Measurements from ENCODE around the gene FBF1. TPM values are rescaled to one million over a fixed set of nuclear protein-coding genes. Genes with fewer than 3 reads are reported as not detected.
"Not testable (repeated sequence)": the region's sequence is repeated elsewhere in the genome, so short reads cannot be mapped to it uniquely, and the experiment has no call there.

Gene FBF1
- total RNA-seq, 3 donors from 2014 or later: 7.7 to 18.7 (median 17.7) TPM

GRCh38 chr17:75874323-75875181, 66.3 kb downstream of the FBF1 start:
- Histone ChIP-seq H3K27ac (peak overlapping the region; percentile 95 to 97), H3K36me3 (no peaks in the 10 kb centered on the region), H3K9me3 (no peaks in the 10 kb centered on the region), H3K4me1 (peaks cover 15 to 43% of the 10 kb centered on the region in 2 donors), H3K27me3 (no peaks in the 10 kb centered on the region), H3K4me3 (no peak overlapping the region)
- no peak for DNase-seq (ENCODE audit: low spot score in 2 of 2)
- intact Hi-C loops (cut with DNase I; ENCODE audit: low total_unique reads): no loop called here
- TF ChIP-seq POLR2A (IDR thresholded peaks at IDR 0.05) (no peak), POLR2AphosphoS5 (IDR thresholded peaks at IDR 0.05) (no peak), CTCF (IDR thresholded peaks at IDR 0.05) (no peak)

GRCh38 chr17:75873587-75874322, 67.1 kb downstream of the FBF1 start:
- intact Hi-C loops (cut with DNase I; ENCODE audit: low total_unique reads): no loop called here
- Histone ChIP-seq H3K27me3 (no peaks in the 10 kb centered on the region), H3K36me3 (no peaks in the 10 kb centered on the region), H3K4me1 (peaks cover 18 to 43% of the 10 kb centered on the region in 2 donors), H3K9me3 (no peaks in the 10 kb centered on the region), H3K27ac (peak overlapping the region; percentile 95 to 97), H3K4me3 (no peak overlapping the region)
- DNase-seq (ENCODE audit: low spot score in 2 of 2): no peak
- TF ChIP-seq POLR2A (IDR thresholded peaks at IDR 0.05) (no peak), CTCF (IDR thresholded peaks at IDR 0.05) (no peak), POLR2AphosphoS5 (IDR thresholded peaks at IDR 0.05) (no peak)

GRCh38 chr17:75872434-75873351, 68.1 kb downstream of the FBF1 start:
- no peaks in the 10 kb centered on the region for H3K27me3 ChIP-seq
- H3K9me3 ChIP-seq: no peaks in the 10 kb centered on the region
- H3K4me1 ChIP-seq: peaks cover 19 to 43% of the 10 kb centered on the region in 2 donors
- H3K4me3 ChIP-seq: peak overlapping the region in 1 of 3 donors; percentile 29
- DNase-seq (ENCODE audit: low spot score in 2 of 2): peak; percentile 75 to 86
- peak overlapping the region; percentile 95 to 97 for H3K27ac ChIP-seq
- intact Hi-C loops (cut with DNase I; ENCODE audit: low total_unique reads): no loop called here
- TF ChIP-seq CTCF (IDR thresholded peaks at IDR 0.05) (peak in 1 of 3 donors; percentile 10), POLR2A (IDR thresholded peaks at IDR 0.05) (no peak), POLR2AphosphoS5 (IDR thresholded peaks at IDR 0.05) (peak in 2 of 3 donors; percentile 37 to 58)
- H3K36me3 ChIP-seq: no peaks in the 10 kb centered on the region

- H3K9me3 ChIP-seq; H3K36me3 ChIP-seq; intact Hi-C loops (cut with DNase I; ENCODE audit: low total_unique reads); DNase-seq (ENCODE audit: low spot score in 2 of 2); H3K27me3 ChIP-seq: not testable (repeated sequence)
- Histone ChIP-seq H3K4me3 (peak overlapping the region; percentile 29 to 52 (median 35)), H3K4me1 (peaks cover 13 to 25% of the 10 kb centered on the region in 2 donors), H3K27ac (peak overlapping the region; percentile 95 to 96)
Measured at GRCh38 chr17:75870228-75870627, 70.6 kb downstream of the FBF1 start.

All from breast epithelium (tissue), 4 donors.